GM12864 (cell line): ENCODE data around the gene TCERG1L.

Experiments
- DNase-seq: peaks from one replicate; pipeline ENCODE4 v3.0.0-alpha.2; 2011; ENCODE audit warnings: low read depth
- H3K4me3 ChIP-seq: 2 replicates; pipeline ENCODE4 v1.5.1; 2011; ENCODE audit warnings: mild to moderate bottlenecking, low read depth, low read length, control low read depth
- TF ChIP-seq, protein P1 (sequence below): IDR thresholded peaks from 2 replicates; pipeline ENCODE4 v1.5.1; 2011; ENCODE audit warnings: low read depth, mild to moderate bottlenecking, moderate library complexity, low read length, control low read depth, inconsistent platforms; ENCODE audit errors: missing control alignments

Gene TCERG1L

DNA sequence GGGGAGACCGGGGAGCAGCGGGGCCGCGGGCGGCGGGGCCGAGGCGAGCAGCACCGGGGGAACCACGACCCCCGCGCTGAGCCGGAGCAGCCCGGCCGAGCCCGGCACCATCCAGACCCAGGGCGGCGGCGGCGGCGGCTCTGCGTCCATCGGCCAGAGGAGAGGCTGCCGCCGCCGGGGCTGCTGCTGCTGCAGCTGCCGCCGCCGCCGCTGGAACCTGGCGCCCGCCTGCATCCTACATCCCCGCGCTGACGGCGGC, 190 bp downstream of the TCERG1L start:
- DNase-seq = no peak
- no peak overlapping the region for H3K4me3 ChIP-seq
- TF ChIP-seq, protein P1, sequence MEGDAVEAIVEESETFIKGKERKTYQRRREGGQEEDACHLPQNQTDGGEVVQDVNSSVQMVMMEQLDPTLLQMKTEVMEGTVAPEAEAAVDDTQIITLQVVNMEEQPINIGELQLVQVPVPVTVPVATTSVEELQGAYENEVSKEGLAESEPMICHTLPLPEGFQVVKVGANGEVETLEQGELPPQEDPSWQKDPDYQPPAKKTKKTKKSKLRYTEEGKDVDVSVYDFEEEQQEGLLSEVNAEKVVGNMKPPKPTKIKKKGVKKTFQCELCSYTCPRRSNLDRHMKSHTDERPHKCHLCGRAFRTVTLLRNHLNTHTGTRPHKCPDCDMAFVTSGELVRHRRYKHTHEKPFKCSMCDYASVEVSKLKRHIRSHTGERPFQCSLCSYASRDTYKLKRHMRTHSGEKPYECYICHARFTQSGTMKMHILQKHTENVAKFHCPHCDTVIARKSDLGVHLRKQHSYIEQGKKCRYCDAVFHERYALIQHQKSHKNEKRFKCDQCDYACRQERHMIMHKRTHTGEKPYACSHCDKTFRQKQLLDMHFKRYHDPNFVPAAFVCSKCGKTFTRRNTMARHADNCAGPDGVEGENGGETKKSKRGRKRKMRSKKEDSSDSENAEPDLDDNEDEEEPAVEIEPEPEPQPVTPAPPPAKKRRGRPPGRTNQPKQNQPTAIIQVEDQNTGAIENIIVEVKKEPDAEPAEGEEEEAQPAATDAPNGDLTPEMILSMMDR = no peak

DNA sequence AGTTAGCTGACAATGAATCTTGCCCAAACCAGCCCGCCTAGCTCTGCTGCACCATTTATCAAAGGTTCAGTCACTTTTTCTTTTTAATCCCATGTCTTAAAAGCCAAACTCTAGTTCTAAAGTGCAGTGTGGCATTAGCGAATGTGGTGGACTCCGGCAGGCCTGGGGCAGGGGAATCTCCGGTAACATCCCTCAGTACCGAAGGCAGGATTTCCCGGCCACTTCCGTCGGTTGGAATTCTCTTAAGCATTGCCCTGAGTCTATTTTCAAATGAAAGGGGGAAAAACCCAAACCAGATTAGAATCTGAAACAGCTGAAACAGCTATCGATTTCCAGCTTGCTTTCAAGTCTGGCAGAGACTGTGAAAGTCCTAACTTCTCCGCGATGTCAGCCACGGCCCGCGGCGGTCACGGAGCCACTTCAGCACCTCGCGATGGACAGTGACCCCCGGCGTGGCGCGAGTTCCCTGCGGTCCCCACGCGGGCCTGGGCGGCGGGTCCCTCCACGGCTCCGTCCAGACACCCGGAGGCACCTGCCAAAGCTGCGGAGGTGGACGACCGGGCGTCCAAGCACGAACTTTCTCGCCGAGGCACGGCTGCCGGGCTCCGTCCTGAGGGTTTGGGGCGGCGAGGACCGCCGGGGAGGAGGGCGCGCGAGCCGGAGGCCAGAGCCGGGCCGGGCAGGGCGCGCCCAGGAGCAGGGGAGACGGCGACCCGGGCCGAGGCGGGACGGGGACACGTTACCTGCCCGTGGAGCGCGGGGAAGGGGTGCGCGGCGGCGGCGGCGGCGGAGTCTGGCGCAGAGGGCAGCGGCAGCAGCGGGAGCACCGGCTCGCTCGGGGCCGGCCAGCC, 745 bp downstream of the TCERG1L start:
- no peak overlapping the region for H3K4me3 ChIP-seq
- DNase-seq = no peak
- TF ChIP-seq, protein P1 = no peak

DNA sequence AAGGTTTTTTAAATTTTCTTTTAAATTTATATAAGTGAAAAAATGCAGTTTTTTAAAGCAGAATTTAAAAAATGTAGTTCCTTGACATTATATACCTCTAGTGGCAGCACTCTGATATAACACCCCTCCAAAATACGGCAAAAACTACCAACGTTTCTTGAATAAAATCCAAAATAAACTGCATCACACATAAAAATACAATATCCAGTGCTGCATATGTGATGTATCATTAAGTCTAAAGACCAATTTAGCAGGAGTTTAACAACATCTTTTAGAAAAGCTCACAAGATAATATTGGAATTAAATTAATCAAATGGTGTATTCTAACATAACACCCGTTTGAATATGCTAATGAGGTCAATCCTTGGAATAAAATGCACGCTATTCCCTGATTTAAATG, 1.4 kb downstream of the TCERG1L start:
- no peak overlapping the region for H3K4me3 ChIP-seq
- DNase-seq = no peak
- TF ChIP-seq, protein P1 = no peak

DNA sequence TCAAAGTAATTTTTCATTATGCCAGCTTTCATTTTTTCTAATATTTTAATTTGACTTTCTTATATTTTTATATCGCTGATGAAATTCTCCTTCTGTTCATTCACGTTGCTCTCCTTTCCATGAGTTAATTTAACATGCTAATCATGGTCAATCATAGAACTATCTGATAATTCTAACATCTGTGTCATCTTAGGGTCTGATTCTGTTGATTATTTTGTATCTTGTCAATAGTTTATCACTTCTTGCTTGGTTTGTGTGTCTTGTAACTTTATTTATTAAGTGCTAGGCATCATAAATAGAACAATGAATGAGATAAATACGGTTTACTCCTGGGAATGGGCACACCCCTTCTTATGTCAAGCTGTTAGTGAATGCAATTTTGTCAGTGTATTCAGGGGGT, 11.0 kb downstream of the TCERG1L start:
- H3K4me3 ChIP-seq = no peak overlapping the region
- TF ChIP-seq, protein P1 = no peak
- DNase-seq = no peak

DNA sequence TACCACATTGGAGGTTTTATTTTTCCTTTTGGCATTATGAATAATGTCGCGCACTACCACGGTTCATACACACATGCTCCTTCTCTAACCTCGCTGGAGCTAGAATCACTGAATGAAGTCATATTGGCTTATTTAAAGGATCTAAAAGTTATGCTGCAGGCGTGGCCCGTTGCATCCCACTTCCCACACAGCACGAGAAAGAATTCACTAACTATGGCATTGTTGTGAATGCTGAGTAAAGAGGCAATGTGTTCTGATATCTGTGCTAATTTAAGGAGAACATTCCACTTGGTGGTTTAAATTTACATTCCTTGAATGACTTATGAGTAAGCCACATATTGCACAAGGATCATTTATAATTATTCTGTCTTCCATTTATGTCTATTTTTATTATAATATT, 20.7 kb downstream of the TCERG1L start:
- TF ChIP-seq, protein P1 = no peak
- H3K4me3 ChIP-seq = no peak overlapping the region
- DNase-seq = no peak

DNA sequence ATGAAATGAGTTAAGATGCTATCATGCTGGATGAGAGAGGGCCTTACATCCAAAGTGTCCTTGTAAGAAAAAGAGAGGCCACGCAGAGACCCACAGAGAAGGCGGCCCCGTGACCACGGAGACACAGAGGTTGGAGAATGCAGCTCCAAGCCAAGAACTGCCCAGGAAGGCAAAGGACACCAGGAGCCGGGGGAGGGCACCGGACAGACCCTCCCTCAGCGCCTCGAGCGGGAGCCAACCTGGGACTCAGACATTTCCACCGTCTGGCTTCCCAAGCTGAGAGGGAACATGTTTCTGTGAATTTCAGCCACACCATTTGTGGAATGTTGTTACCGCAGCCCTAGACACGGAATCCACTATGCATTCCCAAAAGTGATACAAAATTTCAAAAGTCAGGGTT, 22.9 kb downstream of the TCERG1L start:
- H3K4me3 ChIP-seq = no peak overlapping the region
- DNase-seq = no peak
- TF ChIP-seq, protein P1 = no peak

DNA sequence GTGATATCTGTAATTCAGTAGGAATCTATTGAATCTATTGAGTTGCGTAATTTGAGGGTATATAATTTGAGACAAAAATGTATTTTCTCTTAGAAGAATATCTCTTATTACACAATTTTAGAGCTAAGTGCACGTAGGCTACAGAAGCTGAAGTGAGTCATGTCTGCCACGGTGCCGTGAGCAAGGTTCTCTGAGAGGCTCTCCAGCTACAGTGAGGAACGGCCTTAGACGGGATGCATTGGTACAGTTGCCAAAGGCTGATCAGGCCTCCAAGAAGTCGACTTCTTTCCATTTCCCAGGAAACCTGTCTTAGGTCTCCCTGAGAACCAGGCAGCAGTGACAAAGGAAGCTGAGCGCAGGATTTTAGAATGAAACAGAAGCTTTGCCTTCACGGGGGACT, 28.6 kb downstream of the TCERG1L start:
- no peak for DNase-seq
- TF ChIP-seq, protein P1 = no peak
- H3K4me3 ChIP-seq = no peak overlapping the region
